Dedifferentiated amniotic fluid mesenchymal stem cell (primary cell): ENCODE measurements around the gene ANTKMT.
"Not testable (repeated sequence)": the region's sequence is repeated elsewhere in the genome, so short reads cannot be mapped to it uniquely, and the experiment has no call there.

Source experiments
- DNase-seq: peaks from one replicate; pipeline ENCODE4 v3.0.0-alpha.2; 2016; ENCODE audit errors: extremely low spot score

ANTKMT gene

GRCh38 chr16:681746-682427 is 39.1 kb upstream of the ANTKMT start:
- DNase-seq: no peak

GRCh38 chr16:682493-683395 is 38.2 kb upstream of the ANTKMT start:
- no peak for DNase-seq

GRCh38 chr16:683396-684070 is 37.4 kb upstream of the ANTKMT start:
- no peak for DNase-seq

- peak; percentile 92 for DNase-seq
These were observed 36.7 kb upstream of the ANTKMT start, which contains the start of gene JMJD8 for GRCh38 chr16:684071-684794. Gene JMJD8, minus strand, starts transcription at chr16:684334. Its CDS starts 15 bp downstream, at chr16:684319.

DNA sequence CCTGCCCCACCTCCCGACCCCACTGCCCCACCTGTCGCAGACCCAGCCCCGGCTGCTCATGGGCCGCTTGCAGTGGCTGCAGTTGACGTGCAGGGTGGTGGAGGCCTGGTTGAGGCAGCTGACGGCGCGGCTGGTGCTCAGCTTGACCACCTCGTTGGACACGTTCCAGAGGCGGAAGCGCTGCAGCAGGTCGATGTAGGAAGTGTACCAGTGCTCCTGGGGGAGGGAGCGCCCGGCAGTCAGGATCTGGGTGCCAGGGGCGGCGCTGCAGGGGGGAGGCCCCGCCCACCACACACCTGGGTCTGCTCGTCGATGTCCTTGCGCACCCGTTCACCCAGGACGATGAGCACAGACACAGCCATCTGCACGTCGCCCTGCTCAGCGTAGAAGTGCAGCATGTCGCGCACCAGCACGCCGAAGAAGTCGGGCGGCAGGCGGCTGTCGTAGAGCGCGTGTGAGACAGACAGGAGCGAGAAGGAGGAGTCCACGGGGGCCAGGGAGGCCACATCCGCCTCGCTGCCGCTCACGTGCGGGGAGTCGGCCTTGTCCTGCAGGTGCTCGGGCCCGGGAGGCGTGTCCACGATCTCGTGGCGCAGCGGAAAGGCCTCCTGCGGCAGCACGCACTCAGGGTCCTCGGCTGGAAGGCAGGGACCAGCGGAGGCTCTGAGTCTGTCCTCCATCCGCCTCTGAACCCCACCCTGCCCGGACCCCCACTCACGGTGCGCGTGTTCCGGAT is 35.8 kb upstream of the ANTKMT start:
- DNase-seq: no peak

- DNase-seq: no peak
These were observed 35.0 kb upstream of the ANTKMT start for GRCh38 chr16:685967-686366.

DNA sequence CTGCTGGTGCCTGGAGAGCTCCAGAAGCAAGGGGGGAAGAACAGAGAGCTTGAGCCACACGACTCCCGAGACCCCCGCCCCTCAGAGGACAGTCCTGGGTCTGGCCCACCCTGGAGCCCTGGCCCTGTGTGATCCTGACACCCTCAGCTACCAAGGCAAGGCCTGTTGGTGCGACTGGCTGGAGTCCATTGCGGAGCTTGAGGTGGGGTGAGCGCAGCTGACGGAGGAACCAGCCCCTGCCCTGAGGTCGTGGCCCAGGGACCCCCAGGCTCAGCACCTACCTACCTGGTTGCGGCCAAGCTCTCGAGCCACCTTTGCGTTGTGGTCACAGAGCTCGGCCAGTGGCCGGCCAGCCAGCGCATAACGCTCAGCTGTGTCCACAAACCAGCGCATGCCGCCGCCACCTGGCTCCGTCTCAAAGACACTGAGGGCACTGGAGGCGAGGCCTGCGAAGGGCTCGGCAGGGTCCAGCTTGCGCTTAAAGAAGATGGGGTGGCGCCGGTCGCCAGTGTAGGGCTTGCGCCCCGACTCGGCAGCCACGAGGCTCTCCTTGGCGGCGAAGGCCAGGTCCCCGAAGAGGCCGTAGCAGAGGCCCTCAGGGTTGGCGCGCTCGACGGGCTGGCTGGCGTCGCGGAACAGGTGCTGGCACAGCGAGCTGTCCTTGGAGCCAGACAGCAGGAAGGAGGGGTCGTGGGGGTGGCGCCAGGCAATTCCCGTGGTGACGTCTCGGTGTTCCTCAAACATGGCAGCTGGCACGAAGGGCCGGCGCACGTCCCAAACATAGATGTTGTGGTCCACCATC is 34.3 kb upstream of the ANTKMT start:
- no peak for DNase-seq

DNA sequence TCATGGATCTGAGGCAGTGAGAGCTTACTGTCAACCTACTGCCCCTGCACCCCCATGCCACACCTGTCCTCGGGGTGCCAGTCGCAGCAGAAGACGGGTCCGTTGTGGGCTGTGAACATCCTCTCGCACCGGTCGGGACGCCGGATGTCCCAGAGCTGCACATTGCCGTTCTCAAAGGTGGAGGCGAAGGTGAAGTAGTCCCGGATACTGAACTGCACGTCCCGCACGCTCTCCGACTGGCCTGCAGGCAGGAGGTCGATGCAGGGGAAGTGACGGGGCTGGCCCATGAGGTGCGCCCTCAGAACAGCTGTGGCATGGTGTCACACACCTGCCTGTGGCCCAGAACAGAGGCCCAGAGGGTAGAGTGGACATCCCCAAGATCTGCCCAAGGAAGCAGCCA is 33.4 kb upstream of the ANTKMT start:
- DNase-seq: no peak

DNA sequence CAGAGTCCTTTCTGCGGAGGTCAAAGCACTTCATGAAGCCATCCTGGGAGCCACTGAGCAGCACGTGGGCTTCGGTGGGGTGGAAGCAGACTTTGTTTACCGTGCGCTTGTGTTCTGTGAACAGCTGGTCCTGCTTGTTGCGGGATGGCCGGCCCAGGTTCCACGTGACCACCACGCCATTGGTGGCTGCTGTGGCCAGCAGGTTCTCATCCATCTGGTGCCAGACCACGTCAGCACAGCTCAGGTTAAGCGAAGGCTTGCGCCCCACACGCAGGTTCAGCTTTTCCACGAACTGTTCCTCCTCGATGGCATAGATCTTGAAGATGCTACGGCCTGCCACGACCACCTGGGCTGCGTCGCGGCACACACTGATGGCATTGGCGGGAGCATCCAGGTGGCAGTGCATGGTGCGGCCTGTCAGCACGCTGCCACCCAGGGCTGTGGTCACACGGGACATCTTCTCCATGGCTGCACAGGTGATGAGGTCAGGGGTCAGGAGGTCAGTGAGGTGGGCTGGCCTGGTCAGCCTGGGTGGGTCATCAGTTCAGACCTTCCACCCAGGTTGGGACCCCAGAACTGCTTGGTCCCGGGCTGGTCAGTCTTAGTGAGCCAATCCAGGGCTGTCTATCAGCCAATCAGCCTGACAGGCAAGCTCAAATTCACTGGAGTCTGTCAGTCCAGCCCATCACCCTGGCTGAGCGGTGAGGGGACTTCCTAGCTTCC is 31.6 kb upstream of the ANTKMT start:
- DNase-seq: no peak

- DNase-seq: not testable (repeated sequence)
These were observed 29.7 kb upstream of the ANTKMT start for GRCh38 chr16:691242-691641.

DNA sequence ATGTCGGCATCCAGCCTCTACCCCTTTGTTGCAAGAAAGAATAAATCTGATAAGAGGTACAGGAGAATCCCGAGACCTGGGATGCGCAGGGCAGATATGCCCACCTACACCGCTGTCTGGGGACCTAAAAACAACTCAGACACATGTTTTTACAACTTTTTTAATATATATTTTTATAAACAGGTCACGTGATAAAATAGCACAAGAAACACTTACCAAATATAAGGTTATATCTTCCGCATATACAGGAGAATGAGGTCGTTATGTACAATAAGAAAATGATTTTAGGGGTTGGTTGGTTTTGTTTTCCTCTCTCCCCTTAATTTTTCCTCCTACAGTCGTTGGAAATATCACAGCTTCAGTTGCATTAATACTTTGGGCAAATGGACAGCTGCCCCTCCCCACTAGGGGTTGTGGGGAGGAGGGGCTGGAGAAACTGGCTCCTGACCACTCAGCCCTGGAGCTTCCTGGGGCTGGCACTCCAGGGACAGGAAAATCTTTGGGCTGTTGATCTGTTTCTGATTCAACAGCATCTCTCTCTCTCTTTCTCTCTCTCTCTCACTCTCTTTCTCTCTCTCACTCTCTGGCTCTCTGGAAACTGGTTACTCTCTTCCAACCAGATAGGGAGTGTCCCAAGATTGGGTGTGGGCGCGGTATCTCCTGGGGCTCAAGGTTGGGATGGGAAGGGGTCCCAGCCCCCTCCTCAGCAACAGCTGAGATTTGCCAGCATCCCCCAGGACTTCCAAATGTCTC is 28.4 kb upstream of the ANTKMT start:
- DNase-seq: no peak

GRCh38 chr16:693364-693763 is 27.6 kb upstream of the ANTKMT start:
- no peak for DNase-seq

GRCh38 chr16:693766-694165 is 27.2 kb upstream of the ANTKMT start:
- no peak for DNase-seq

DNA sequence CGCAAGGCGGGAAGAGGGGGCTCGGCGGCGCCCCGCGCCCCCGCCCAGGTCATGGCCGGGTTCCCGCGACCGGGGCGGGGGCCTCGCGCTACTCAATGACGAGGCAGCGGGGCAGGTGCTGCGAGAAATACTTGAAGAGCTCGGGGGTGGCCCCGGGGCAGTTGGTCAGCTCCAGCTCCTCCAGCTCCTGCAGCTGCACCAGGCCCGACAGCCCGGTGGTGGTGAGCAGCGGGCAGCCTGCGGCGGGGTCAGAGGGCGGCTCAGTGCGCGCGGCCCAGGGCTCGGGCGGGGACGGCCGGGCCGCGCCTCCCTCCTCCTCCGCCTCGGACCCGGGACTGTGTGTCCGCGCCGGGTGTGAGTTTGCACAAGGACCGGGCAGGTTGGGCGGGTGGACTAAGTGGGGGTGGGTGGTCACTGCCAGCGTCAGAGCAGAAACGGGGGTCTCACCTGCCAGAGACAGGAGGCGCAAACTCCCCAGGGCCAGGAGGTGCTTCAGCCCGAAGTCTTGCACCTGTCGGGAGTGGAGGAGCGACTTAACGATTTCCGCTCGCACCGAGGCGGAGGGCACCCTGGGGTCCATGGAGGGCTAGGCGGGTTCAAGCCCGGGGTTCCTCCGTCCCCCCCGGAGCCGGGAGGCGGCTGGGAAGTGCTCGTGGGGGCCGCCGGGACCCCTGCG is 26.6 kb upstream of the ANTKMT start:
- no peak for DNase-seq

- DNase-seq: no peak
These were observed 26.0 kb upstream of the ANTKMT start for GRCh38 chr16:694863-695354.

DNA sequence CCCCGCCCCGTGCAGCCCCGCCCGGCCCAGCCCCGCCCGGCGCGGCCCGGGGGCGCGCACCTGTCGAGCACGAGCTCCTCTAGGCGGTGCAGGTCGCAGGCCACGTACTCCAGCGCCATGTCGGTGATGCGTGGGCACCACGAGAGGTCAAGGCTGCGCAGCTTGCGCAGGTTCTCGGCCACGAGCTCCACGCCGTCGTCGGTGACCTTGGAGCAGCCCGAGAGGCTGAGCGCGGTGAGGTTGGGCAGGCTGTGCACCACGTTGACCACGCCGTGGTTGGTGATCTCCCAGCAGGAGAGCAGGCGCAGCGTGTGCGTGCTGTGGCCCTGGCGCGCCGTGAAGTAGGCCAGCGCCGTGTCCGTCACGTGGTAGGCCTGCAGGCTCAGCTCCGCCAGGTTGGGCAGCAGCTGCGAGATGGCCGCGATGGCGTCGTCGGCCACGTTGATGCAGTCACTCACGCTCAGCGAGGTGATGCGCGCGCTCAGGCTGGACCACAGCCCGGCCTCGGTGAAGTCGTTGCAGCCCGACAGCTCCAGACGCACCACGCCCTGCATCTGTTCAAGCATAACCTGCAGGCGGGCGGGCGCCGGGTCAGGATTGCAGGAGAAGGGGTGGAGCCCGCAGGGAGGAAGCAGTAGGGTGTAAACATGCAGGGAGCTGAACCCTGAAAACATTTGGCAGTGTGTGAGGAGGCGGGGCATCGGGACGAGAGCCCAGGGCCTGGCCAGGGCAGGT is 25.4 kb upstream of the ANTKMT start:
- DNase-seq: no peak

DNA sequence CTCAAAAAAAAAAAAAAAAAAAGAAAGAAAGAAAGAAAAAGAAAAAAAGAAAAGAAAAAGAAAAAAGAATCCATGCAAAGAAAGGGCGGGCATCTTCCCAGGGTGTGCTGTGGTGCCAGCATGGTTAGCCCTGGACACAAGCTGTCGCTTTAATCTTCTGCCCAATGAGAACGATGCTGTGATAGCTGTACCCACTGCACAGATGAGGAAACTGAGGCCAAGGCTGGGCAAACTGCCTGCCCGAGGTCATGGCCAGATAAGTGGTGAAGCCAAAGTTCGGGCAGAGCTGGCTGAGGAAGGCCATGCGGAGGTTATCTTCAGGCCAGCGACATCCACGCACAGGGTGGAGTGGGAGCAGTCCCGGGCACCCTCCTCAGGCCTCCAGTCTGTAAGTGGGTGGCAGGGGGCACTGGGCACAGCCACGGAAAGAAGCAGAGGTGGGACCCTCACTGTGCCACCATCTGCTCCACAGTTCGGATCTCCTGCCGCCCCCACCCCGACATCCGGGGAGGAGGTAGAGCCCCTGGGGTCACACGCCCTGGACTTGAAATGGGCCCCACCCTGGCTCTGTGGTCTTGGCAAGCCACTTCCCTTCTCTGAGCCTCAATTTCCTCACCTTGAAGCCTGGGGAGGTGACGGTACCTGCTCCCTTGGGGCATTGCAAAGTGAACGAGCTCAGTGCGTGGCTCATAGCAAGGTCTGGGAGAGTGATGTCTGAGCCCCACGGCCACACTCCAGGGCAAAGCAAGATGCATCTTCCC is 21.9 kb upstream of the ANTKMT start:
- no peak for DNase-seq
